HG02973 (cell line): ENCODE results near the gene OSER1.

Experiments
- ATAC-seq: cut with Tn5 transposase; IDR thresholded peaks from one replicate; pipeline ENCODE4 v1.9.1; 2021; ENCODE audit warnings: moderate library complexity; ENCODE audit not compliant: unreplicated experiment

OSER1 gene

DNA sequence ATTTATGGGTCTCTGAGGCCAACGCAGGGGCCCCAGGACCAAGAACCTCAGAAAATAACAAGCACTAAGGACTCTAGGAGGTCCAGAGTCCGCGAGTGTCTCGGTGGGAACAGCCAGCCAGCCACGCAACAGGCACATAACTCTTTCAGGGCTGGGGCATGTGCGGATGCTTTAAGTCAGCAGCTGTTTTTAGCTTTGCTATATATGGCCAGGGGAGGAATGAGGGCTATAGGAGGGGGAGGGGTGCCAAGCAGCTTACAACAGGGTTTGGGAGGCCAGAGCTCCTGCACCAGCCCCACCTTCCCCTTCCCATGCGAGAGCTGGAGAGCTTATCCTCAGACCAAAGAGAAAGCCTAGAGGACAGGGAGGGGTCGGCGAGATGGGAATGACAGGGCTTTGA lies 29.8 kb downstream of the OSER1 start:
- ATAC-seq, result no peak

DNA sequence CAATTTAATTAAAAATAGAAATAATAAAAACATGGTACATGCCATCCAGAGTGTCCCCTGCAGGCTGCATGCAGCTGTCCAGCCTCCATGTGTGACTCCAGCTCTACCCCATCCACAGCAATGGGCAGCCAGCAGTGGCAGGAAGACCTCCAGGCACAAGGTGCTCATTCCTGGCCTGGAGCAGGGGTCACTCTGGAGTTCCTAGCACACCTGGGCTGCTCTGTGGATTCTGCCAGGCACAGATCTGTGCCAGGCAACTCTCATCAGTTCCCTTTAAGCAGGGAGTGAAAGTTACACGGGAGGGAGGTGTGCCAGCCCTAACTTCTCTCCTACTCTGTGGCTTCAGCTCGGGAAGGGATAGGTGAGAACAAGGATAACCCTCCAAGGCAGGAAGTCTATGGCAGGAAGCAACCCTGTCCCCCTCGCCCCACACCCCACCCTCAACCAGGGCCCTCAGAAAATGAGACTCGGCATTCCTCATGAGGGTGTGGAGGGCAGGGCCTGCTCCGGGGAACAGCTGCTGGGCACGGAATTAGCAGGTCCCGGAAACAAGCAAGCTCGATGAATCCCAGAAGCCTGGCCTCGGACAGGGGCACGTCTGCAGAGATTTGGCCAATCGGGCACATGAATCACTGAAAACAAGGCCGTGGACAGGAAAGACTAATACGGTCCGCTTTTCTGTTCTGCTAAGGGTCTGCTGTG lies 33.6 kb downstream of the OSER1 start:
- ATAC-seq, result no peak

GRCh38 chr20:44174996-44175765 lies 35.4 kb downstream of the OSER1 start:
- ATAC-seq, result no peak

GRCh38 chr20:44173846-44174245 lies 36.7 kb downstream of the OSER1 start:
- no peak for ATAC-seq

DNA sequence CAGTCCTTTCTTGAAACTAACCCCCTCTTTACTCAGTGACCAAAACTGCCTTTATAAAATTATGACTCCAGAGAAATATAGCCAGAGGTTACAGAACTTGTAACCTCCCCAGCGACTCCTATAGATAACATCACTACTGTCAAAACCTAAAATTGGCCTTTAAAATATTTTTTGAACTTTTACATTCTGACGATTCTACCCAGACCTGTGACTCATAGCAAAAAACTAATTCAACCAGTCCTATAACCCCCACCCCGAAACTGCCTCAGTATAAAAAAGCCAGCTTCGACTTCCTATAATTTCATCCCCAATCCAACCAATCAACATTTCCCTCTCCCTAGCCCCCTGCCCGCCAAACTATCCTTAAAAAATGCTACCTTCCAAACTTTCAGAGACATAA lies 37.5 kb downstream of the OSER1 start:
- no peak for ATAC-seq

GRCh38 chr20:44172572-44172950 lies 38.0 kb downstream of the OSER1 start:
- no peak for ATAC-seq

DNA sequence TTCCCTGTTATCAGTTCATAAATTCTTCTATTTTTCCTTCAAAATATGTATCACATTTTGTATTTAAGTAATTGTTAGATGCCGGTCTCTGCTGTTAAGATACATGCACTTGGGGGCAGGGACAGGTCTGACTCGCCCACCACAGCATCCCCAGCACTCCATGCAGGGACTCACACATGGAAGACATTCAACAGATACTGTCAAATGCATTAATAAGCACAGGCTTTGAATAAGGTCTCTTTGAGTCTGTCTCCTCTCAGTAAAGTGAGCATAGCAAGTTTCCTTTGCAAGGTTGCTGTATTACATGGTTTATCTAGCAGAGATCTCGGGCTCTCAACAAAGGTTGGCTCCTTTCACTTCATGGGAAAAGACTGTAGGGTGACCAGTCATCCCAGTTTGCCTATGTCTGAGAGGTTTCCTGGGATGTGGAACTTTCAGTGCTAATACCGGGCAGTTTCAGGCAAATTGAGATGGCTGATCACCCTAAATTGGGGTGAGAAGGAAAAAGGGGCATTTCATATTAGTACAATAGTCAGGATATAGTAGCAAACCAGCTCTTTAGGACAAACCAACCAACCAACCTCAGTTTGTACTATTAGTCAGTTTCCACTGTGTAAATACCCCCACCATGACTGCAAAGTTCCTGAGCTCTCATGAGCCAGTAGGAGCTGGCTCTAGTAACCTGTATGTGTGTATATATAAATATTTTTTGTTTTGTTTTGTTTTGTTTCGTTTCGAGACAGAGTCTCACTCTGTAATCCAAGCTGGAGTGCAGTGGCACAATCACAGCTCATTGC lies 38.6 kb downstream of the OSER1 start:
- no peak for ATAC-seq

DNA sequence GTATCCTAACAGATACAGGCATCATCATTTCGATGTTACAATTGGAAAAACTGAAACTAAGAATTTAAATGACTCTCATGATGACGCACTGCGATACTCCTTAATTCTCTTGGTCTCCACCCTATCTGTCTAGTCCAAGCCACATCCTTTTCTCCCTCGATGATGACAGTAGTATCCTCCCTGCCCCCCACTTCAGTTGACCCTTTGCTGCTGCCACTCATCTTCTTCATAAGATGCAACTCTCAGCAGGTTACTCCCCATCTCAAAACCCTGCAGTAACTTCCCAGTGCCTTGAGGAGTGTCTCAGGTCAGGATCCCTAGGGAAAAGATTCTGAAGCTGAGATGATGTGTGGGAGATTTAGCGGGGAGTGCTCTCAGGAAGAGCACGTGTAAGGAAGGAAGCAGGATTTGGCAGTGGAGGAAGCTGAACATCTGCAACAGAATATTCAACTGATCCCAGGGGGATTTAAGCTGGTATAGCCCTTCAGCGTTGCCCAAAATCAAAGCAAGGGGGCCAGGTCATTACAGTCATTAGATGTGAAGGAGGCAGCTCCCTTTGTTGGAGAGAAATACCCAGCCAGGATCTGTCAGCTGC lies 39.7 kb downstream of the OSER1 start:
- no peak for ATAC-seq

DNA sequence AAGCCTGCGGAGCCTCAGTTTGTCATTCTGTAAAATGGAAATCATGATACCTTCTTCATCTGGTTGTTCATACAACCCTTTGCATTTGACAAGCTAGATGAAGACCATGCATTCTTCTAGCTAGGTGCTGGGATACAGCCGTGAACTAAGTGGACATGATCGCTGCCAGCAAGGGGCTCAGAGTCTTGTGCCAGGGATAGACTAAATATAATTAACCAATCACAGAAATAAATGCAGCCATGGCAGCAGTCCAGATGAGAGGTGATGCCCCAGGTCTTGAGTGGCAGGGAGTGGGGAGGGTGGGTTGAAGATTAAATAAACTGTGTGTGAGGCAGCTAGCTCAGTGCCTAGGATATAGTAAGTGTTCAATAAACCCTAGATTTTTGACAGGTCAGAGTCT lies 42.8 kb downstream of the OSER1 start:
- ATAC-seq, result no peak

GRCh38 chr20:44166477-44166876 lies 44.1 kb downstream of the OSER1 start:
- no peak for ATAC-seq

GRCh38 chr20:44166008-44166407 lies 44.6 kb downstream of the OSER1 start:
- no peak for ATAC-seq

- ATAC-seq, result no peak
These were observed 50.4 kb downstream of the OSER1 start for GRCh38 chr20:44160133-44160532.

- no peak for ATAC-seq
These were observed 50.9 kb downstream of the OSER1 start for GRCh38 chr20:44159711-44160110.

DNA sequence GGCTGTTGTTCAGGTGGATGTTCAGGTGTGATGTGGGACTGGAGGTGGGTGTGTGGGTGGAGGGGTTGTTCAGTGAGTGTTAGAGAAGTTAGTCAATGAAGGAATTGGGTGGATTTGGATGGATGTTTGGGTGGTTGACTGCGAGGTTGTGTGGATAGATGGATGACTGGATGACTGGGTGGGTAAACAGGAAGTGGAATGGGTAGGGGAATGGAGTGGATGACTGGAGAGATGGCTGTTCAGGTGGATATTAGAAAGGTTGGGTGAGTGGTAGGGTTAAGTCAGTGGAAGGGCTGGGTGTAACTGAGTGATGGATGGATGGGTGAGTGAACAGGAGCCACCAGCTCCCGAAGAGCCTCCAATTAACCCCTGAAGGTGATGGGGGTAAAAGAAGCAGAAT lies 51.4 kb downstream of the OSER1 start:
- ATAC-seq, result no peak

DNA sequence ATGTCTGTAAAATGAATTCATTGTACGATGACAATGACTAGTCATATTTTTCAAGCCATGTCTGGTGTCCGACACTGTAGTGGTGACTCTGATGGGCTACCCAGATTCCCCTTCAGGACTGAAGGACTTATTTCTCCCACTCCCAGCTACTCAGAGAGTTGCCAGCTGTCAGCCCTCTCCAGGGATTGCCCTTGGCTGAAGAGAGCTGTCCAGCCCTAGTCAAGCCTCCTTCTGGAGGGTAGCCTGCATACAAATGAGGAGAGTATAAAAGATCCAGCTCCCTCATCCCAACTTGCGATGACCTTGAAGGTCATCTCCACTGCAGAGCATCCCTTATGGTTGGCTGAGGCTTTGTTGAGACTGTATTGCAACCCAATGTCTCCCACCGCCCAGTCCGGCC lies 53.5 kb downstream of the OSER1 start:
- no peak for ATAC-seq

DNA sequence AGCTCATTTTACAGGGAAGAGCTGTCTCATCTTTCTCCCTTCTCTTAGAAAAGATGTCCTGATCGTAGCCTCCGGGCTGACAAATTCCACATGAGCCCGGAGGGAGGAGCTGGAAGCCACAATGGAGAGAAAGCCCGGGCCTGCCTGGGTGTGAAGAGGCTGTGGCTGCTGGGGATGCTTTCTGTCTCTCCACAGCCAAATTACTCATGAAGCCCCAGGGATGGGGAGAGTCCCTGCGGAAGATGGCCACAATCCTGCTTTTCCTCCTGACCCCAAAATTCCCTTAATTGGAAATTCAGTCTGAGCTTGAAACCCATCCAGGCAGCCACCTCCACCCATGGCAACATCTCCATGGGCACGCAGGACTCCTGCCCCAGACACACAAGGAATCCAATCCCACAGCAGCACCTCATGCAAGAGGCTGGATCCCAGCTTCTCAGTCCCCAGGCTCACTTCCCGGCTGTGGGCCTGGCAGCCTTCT lies 56.0 kb downstream of the OSER1 start:
- no peak for ATAC-seq

- ATAC-seq, result no peak
These were observed 56.9 kb downstream of the OSER1 start for GRCh38 chr20:44153636-44154043.

GRCh38 chr20:44151621-44152416 lies 58.8 kb downstream of the OSER1 start:
- no peak for ATAC-seq

- no peak for ATAC-seq
These were observed 64.3 kb downstream of the OSER1 start for GRCh38 chr20:44146272-44146671.
